DLD1 (cell line): Measurements from ENCODE around the gene ZNF710.
"Not testable (repeated sequence)": the region's sequence is repeated elsewhere in the genome, so short reads cannot be mapped to it uniquely, and the experiment has no call there.

Experiments
- in situ Hi-C: cut with HindIII; loops from 2 replicates; pipeline ENCODE4 v1.10.0; 2017; ENCODE audit warnings: low sequenced_read_pairs

Gene ZNF710, protein sequence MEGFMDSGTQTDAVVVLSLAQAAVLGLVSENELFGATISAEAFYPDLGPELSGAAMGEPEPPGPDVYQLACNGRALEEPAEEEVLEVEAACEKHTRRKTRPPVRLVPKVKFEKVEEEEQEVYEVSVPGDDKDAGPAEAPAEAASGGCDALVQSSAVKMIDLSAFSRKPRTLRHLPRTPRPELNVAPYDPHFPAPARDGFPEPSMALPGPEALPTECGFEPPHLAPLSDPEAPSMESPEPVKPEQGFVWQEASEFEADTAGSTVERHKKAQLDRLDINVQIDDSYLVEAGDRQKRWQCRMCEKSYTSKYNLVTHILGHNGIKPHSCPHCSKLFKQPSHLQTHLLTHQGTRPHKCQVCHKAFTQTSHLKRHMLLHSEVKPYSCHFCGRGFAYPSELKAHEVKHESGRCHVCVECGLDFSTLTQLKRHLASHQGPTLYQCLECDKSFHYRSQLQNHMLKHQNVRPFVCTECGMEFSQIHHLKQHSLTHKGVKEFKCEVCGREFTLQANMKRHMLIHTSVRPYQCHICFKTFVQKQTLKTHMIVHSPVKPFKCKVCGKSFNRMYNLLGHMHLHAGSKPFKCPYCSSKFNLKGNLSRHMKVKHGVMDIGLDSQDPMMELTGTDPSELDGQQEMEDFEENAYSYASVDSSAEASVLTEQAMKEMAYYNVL

DNA sequence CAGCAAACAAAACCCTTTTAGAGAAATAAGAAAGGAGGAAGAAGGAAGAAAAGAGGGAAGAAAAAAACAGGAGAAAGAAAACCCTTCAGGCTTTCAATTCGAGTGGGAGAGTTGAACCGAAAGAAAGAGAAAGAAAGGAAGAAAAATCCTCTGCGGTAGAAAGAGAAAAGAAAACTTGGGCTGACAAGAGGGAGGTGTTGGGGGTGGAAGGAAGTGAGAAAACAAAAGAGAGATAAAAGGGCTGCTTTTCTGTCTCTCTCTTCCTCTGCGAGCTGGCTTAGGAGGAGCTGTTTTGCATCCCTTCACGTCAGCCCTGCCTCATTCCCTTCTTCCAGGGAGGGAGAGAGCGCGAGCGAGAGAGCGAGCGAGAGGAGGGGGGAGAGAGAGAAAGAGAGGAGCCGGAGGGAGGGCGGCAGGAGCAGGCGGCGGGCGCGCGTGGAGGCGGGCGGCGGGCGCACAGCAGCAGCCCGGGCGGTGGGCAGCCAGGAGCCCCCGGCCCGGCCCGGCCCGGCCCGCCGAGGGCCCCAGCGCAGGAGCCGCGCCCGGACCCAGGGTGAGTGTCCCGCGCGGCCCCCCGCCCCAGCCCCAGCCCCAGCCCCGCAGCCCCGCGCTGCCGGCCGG is at the start of gene ZNF710:
TSS of gene ZNF710 (plus strand) at position 263 of the 621 bp plus-strand sequence. CDS start 65,814 bp downstream, outside the sequence.
- in situ Hi-C loops, result no loop called here

DNA sequence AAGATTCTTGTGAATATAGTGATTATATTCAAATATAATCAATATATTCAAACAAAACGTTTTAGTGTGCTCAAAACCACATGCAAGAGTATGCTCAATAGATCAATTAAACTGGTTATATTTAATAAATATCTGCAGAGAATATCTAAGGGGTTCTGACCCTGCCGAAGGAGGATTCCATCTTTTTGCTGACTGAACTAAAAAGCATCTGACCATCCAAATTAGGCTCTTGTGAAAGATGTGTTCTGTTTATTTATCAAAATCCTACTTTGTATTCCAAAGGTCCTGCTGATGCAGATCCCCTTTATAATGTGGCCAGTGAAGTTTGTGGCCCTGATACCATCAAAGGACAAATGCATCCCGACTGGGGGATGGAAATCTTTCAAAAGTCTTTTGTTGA is 46.6 kb upstream of the ZNF710 start:
- in situ Hi-C loops, result no loop called here

DNA sequence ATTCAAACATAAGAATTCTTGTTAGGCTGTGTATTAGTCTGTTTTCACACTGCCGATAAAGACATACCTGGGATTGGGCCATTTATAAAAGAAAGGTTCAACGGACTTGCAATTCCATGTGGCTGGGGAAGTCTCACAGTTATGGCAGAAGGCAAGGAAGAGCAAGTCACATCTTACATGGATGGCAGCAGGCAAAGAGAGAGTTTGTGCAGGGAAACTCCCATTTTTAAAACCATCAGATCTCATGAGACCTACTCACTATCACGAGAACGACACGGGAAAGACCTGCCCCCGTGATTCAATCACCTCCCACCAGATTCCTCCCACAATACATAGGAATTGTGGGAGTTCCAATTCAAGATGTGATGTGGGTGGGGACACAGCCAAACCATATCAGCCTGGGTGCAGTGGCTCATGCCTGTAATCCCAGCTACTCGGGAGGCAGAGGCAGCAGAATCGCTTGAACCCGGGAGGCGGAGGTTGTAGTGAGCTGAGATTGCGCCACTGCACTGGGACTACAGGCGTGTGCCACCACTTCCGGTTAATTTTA is 45.6 kb upstream of the ZNF710 start:
- in situ Hi-C loops, result not testable (repeated sequence)

GRCh38 chr15:89958107-89958805 is 42.9 kb upstream of the ZNF710 start:
- in situ Hi-C loops, result no loop called here

DNA sequence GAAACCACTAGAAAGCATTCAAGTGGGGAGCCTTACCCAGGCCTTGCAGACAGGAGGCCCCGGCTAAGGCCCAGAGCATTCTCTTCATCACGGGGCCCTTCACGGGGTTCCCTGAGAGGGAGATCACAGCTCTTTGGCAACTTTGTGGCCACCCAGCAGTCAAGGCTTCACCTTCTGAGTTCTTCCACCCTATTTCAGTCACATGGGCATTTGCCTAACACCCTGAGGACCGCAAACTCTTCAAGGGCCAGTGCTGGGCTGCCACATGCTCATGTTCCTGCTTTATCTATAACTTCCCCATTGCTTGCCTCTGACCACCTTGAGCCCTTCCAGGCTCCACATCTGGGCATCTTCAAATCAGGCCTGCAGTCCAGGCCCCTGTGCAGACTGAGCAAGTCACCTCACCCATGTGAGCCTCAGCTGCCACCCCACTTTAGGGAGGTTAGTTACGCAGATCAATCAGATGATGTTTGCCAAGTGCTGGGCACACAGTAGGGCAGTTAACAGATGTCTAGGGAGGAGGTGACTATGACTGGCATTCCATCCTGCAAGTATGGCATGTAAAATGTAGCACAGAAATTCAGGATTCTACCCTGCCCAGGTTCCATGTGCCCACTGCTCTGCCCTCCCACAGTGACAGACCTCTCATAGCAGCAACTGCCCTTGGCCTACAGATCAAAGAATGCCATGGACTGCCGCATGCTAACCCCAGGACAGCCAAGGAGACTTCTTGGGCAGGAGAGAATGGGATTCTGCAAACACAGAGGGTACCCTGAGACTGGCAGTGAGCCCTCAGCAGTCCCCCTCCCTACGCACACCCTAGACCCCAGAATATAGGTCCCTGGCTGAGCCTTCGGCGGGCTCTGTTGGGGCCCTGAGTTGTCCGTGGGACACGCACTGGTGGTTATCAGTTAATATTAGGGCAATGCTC is 37.6 kb upstream of the ZNF710 start:
- in situ Hi-C loops, result no loop called here

- in situ Hi-C loops, result no loop called here
These were observed 36.7 kb upstream of the ZNF710 start for GRCh38 chr15:89964232-89964954.

DNA sequence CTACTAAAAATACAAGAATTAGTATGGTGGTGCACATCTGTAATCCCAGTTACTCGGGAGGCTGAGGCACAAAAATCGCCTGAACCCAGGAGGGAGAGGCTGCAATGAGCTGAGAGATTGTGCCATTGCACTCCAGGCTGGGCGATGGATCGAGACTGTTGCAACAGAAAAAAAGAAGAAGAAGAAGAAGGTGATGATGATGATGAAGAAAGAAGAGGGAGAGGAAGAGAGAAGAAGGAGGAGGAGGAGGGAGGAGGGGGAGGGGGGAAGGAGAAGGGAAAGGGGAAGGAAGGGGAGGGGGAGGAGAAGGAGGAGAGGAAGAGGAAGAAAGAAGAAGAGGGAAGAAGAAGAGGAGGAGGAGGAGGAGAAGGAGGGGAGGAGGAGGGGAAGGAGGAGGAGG is 33.2 kb upstream of the ZNF710 start:
- in situ Hi-C loops, result no loop called here

- in situ Hi-C loops, result no loop called here
These were observed 29.5 kb upstream of the ZNF710 start for GRCh38 chr15:89971592-89971997.

DNA sequence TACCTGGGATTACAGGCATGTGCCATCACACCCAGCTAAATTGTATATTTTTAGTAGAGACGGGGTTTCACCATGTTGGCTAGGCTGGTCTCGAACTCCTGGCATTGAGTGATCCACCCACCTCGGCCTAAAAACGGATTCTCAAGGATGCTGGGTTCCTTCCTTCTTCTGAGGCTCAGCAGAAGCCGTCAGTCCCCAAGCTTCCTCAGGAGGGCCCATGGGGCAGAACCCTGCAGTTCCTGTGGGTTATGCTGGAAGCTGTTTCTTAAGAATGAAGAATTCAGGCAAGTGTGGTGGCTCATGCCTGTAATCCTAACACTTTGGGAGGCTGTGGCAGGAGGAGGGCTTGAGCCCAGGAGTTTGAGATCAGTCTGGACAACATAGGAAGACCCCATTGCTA is 29.0 kb upstream of the ZNF710 start:
- in situ Hi-C loops, result no loop called here

GRCh38 chr15:89975482-89976245 is 25.5 kb upstream of the ZNF710 start:
- in situ Hi-C loops, result loop anchor here (5.0 kb wide), 1 partner anchor 87 kb away; no protein-coding TSS in a partner anchor

DNA sequence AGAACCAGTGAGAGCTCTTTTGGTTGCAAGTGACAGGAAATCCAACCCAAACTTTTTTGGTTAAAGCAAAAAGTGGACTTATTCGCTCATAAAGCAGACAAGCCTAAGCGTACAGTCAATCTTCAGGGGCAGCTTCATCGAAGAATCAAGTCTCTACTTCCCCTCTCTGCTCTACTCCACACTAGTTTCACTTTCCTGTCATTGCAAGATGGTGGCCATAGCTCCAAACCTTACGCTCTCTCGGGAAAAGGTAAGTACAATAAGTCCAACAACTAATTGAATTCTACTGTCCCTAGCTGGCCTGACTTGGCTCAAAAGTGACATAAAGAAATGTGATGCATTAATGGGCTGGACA is 24.9 kb upstream of the ZNF710 start:
- in situ Hi-C loops, result loop anchor here (5.0 kb wide), 1 partner anchor 86 kb away; no protein-coding TSS in a partner anchor

- in situ Hi-C loops, result loop anchor here (5.0 kb wide), 1 partner anchor 84 kb away; no protein-coding TSS in a partner anchor
These were observed 23.3 kb upstream of the ZNF710 start for GRCh38 chr15:89977836-89978235.

GRCh38 chr15:89978914-89979313 is 22.2 kb upstream of the ZNF710 start:
- in situ Hi-C loops, result loop anchor here (5.0 kb wide), 1 partner anchor 83 kb away; no protein-coding TSS in a partner anchor

DNA sequence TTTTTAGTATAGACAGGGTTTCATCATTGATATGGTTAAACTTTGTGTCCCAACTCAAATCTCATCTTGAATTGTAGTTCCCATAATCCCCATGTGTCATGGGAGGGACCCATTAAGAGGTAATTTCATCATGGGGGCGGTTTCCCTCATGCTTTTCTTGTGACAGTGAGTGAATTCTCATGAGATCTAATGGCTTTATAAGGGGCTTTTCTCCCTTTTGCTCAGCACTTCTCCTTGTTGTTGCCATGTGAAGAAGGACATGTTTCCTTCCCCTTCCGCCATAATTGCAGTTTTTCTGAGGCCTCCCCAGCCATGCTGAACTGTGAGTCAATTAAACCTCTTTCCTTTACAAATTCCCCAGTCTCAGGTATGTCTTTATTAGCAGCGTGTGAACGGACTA is 20.2 kb upstream of the ZNF710 start:
- in situ Hi-C loops, result no loop called here

DNA sequence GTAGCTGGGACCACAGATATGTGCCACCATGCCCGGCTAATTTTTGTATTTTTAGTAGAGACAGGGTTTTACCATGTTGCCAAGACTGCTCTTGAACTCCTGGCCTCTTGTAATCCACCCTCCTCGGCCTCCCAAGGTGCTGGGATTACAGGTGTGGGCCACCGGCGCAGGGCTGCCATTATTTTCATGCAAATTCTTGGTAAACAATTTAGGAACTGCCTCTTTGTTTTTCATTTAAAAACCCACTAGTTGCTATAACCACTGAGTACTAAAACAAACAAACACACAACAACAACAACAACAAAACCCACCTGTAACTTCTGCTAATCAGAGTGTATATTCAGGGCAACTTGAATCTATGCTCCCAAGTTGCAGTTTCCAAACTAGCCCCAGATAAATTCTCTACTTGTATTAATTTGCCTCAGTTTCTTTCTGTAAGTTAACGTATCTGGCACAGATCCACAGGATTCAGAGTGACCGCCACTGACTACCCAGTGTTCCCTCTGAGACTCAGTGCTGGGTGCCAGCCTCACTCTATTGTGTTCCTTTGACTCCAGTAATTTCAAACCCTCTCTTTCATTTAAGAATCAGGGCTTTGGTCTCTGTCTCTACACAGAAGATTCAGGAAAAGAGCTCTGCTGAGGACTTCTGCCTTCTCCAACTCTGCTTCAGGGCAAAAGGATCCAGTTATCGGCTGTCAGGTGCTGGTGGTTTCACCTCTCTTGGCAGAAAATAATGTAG is 18.6 kb upstream of the ZNF710 start:
- in situ Hi-C loops, result no loop called here

- in situ Hi-C loops, result no loop called here
These were observed 17.1 kb upstream of the ZNF710 start for GRCh38 chr15:89984001-89984400.

DNA sequence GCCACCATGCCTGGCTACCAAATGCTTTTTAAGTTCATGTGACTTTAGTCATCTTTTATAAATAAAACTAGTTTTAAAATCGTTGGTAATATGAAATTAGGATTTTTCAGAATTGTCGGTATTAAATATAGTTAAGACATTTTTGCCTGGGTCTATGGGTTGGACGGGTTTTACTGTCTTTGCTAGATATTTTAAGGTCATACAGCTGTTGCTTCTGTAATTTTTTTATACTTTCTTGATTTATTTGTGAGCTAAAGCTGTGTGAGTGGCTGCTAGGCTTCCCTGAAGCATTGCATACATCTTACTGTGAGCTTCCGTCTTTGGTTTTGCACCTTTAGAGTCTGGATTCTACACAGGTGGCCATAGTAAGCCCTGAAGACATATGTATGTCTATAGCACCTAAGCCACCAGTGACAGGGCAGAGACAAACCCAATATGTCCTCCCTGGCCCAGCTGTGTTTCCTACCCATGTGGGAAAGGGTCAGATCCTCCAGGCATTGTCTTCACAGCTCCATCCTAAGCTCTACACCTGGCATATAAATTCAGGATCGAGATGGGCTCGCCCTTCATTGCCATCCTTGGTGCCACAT is 16.6 kb upstream of the ZNF710 start:
- in situ Hi-C loops, result no loop called here
